ENCODE data around the gene EFCAB11.

- TF ChIP-seq ATF3 (IDR thresholded peaks at IDR 0.05) (no peak), POLR2A (IDR thresholded peaks at IDR 0.05; ENCODE audit: borderline replicate concordance, extremely low read depth, insufficient read depth, insufficient read length) (no peak), CTCF (IDR thresholded peaks at IDR 0.05 in 2 of 3, conservative IDR thresholded peaks at IDR 0.05 in 1 of 3; ENCODE audit: borderline replicate concordance in 1 of 3, insufficient read depth in 1 of 3, low read depth in 2 of 3, low read length in 2 of 3) (no peak)
Observed at GRCh38 chr14:89909586-89909985, 44.9 kb downstream of the EFCAB11 start.
